HCT116 (cell line): ENCODE data around the gene PLD1. TPM values are rescaled to one million over a fixed set of nuclear protein-coding genes. Genes with fewer than 3 reads are reported as not detected.

Experiments used
- ATAC-seq: fragments of 200-7000 bp; cut with Tn5 transposase; 2 replicates; pipeline ENCODE4 v1.9.1; 2020; ENCODE audit warnings: mild to moderate bottlenecking, moderate library complexity
- BruUV-seq: library from RNA; stranded (reverse); fragments of 400-500 nt; replicated peaks from 2 replicates; lab custom pipeline; 2021; lab: Mats Ljungman, UMichigan
- CTCF ChIA-PET: fragments of 300-600 bp; sonication (Branson Sonifier 250); formaldehyde crosslinking; loops from one replicate; lab custom pipeline; 2021; ENCODE audit warnings: antibody characterized with exemption; lab: Charles Lee
- POLR2A ChIA-PET: fragments of 300-600, 350-600 bp; sonication (Branson Sonifier 250); formaldehyde crosslinking; loops from one replicate; lab custom pipeline; 2021; ENCODE audit warnings: antibody characterized with exemption; lab: Charles Lee
- RAD21 ChIA-PET, 2 experiments: fragments of 300-600 bp; sonication (Branson Sonifier 250); formaldehyde crosslinking; loops; one replicate each; lab custom pipeline; 2023; ENCODE audit warnings: low total read pairs in 2 of 2; ENCODE audit not compliant: uncharacterized antibody in 2 of 2, unreplicated experiment in 2 of 2, low non-redundant PET in 1 of 2; lab: Charles Lee
- DNase-seq: peaks from one replicate; pipeline ENCODE4 v3.0.0-alpha.2; 2010; ENCODE audit warnings: low read depth, low spot score
- H2AFZ ChIP-seq: fragments of 200-600 bp; shearing (Covaris generic), sonication (generic); 2 replicates; pipeline ENCODE4 v1.6.1; 2017; ENCODE audit warnings: low read depth, mixed run types, mixed read lengths, antibody characterized with exemption, low read length; ENCODE audit not compliant: poor library complexity, severe bottlenecking
- H3K27ac ChIP-seq: 2 replicates; pipeline ENCODE4 v1.5.1; 2012; ENCODE audit warnings: low read depth, low read length
- H3K27me3 ChIP-seq: fragments of 200-600 bp; sonication (generic); 2 replicates; pipeline ENCODE4 v1.6.1; 2016; ENCODE audit warnings: mixed run types, low read length, mixed read lengths; ENCODE audit not compliant: insufficient read depth
- H3K36me3 ChIP-seq, 2 experiments: fragments of 200-500 bp in 1 of 2; fragments of 200-600 bp in 1 of 2; sonication (Bioruptor generic) in 1 of 2; sonication (generic) in 1 of 2; 2 replicates each; pipeline versions ENCODE4 v1.5.1 to v1.6.1; 2014 to 2016; ENCODE audit warnings: low read length in 2 of 2, inconsistent platforms in 1 of 2, mixed read lengths in 1 of 2, mixed run types in 1 of 2; ENCODE audit not compliant: insufficient read depth in 2 of 2, control insufficient read depth in 1 of 2
- H3K4me1 ChIP-seq, 2 experiments: fragments of 200-600 bp in 1 of 2; sonication (generic) in 1 of 2; 2 replicates each; pipeline versions ENCODE4 v1.5.1 to v1.6.1; 2012 to 2017; ENCODE audit warnings: low read length in 2 of 2, inconsistent platforms in 1 of 2, mild to moderate bottlenecking in 1 of 2, mixed read lengths in 1 of 2, mixed run types in 1 of 2, moderate library complexity in 1 of 2; ENCODE audit not compliant: insufficient read depth in 2 of 2, control insufficient read depth in 1 of 2
- H3K4me2 ChIP-seq: fragments of 200-600 bp; sonication (generic); 2 replicates; pipeline ENCODE4 v1.6.1; 2017; ENCODE audit warnings: mixed run types, low read length, mixed read lengths
- H3K4me3 ChIP-seq, 2 experiments: fragments of 200-600 bp in 1 of 2; sonication (generic) in 1 of 2; replicated peaks in 1 of 2; 2 replicates each; pipeline ENCODE4 v1.5.1; 2011 to 2016; ENCODE audit warnings: low read length in 2 of 2, control low read depth in 1 of 2, low read depth in 1 of 2, mild to moderate bottlenecking in 1 of 2, mixed read lengths in 1 of 2, mixed run types in 1 of 2
- H3K79me2 ChIP-seq: fragments of 200-600 bp; sonication (generic); 2 replicates; pipeline ENCODE4 v1.6.1; 2017; ENCODE audit warnings: mild to moderate bottlenecking, mixed run types, low read length, moderate library complexity, mixed read lengths; ENCODE audit not compliant: insufficient read depth
- H3K9ac ChIP-seq: fragments of 200-600 bp; sonication (generic); 2 replicates; pipeline ENCODE4 v1.6.1; 2016; ENCODE audit warnings: low read length, mixed read lengths
- H3K9me2 ChIP-seq: fragments of 200-600 bp; sonication (generic), shearing (Covaris generic); 2 replicates; pipeline ENCODE4 v1.6.1; 2017; ENCODE audit warnings: mixed run types, mild to moderate bottlenecking, moderate library complexity; ENCODE audit not compliant: insufficient read depth
- H3K9me3 ChIP-seq, 2 experiments: fragments of 200-500 bp in 1 of 2; fragments of 200-600 bp in 1 of 2; sonication (Bioruptor generic) in 1 of 2; sonication (generic) in 1 of 2; 2 replicates each; pipeline ENCODE4 v1.6.1; 2014 to 2017; ENCODE audit warnings: low read length in 2 of 2, mixed read lengths in 2 of 2, inconsistent platforms in 1 of 2, low read depth in 1 of 2, mild to moderate bottlenecking in 1 of 2, mixed run types in 1 of 2, moderate library complexity in 1 of 2; ENCODE audit not compliant: control insufficient read depth in 1 of 2, insufficient read depth in 1 of 2
- H4K20me1 ChIP-seq: fragments of 200-600 bp; sonication (generic), shearing (Covaris generic); 2 replicates; pipeline ENCODE4 v1.6.1; 2017; ENCODE audit warnings: mixed run types, mild to moderate bottlenecking, moderate library complexity; ENCODE audit not compliant: insufficient read depth
- ATF3 ChIP-seq: IDR thresholded peaks from 2 replicates; pipeline ENCODE4 v1.6.1; 2012
- CBX3 ChIP-seq: IDR thresholded peaks from 2 replicates; pipeline ENCODE4 v1.6.1; 2012; ENCODE audit warnings: low read depth
- CEBPB ChIP-seq: IDR thresholded peaks from 2 replicates; pipeline ENCODE4 v1.6.1; 2012; ENCODE audit warnings: low read depth
- CTCF ChIP-seq, 3 experiments: fragments of 200-600 bp in 1 of 3; sonication (generic) in 1 of 3; IDR thresholded peaks in 2 of 3; conservative IDR thresholded peaks in 1 of 3; 2 replicates each; pipeline ENCODE4 v1.5.1; 2012 to 2017; ENCODE audit warnings: low read depth in 2 of 3, low read length in 2 of 3, antibody characterized with exemption in 1 of 3, borderline replicate concordance in 1 of 3, control low read depth in 1 of 3, mild to moderate bottlenecking in 1 of 3, mixed read lengths in 1 of 3, mixed run types in 1 of 3, moderate library complexity in 1 of 3; ENCODE audit not compliant: insufficient read depth in 1 of 3
- EZH2 ChIP-seq: fragments of 200-600 bp; sonication (generic); IDR thresholded peaks from 2 replicates; pipeline ENCODE4 v1.6.1; 2017; ENCODE audit warnings: antibody characterized with exemption, mixed run types
- EZH2phosphoT487 ChIP-seq: fragments of 200-600 bp; IDR thresholded peaks from 2 replicates; pipeline ENCODE4 v1.6.1; 2018; ENCODE audit warnings: antibody characterized with exemption, borderline replicate concordance
- FOSL1 ChIP-seq: IDR thresholded peaks from 2 replicates; pipeline ENCODE4 v1.6.1; 2012; ENCODE audit warnings: low read depth
- MAX ChIP-seq: IDR thresholded peaks from 2 replicates; pipeline ENCODE4 v1.6.1; 2012
- POLR2A ChIP-seq: IDR thresholded peaks from 2 replicates; pipeline ENCODE4 v1.7.0; 2011; ENCODE audit warnings: borderline replicate concordance; ENCODE audit not compliant: insufficient read depth, insufficient read length; ENCODE audit errors: extremely low read depth
- POLR2AphosphoS5 ChIP-seq: IDR thresholded peaks from 2 replicates; pipeline ENCODE4 v1.6.1; 2011; ENCODE audit warnings: mild to moderate bottlenecking, low read depth, low read length, moderate library complexity
- RAD21 ChIP-seq: IDR thresholded peaks from 2 replicates; pipeline ENCODE4 v1.6.1; 2012; ENCODE audit warnings: low read depth, mild to moderate bottlenecking
- REST ChIP-seq: IDR thresholded peaks from 2 replicates; pipeline ENCODE4 v1.6.1; 2012; ENCODE audit warnings: low read depth
- SIN3A ChIP-seq: IDR thresholded peaks from 2 replicates; pipeline ENCODE4 v1.6.1; 2012; ENCODE audit warnings: low read depth
- SRF ChIP-seq: IDR thresholded peaks from 2 replicates; pipeline ENCODE4 v1.6.1; 2012; ENCODE audit warnings: low read depth
- YY1 ChIP-seq: IDR thresholded peaks from 2 replicates; pipeline ENCODE4 v1.6.1; 2011; ENCODE audit warnings: low read length, low read depth, moderate library complexity, mild to moderate bottlenecking; ENCODE audit not compliant: insufficient replicate concordance; ENCODE audit errors: extremely low read depth
- ZBTB33 ChIP-seq: IDR thresholded peaks from 2 replicates; pipeline ENCODE4 v1.6.1; 2011; ENCODE audit warnings: mild to moderate bottlenecking, low read length, moderate library complexity; ENCODE audit not compliant: insufficient replicate concordance; ENCODE audit errors: extremely low read depth
- ZFX ChIP-seq: fragments of 450-650 bp; IDR thresholded peaks from 2 replicates; pipeline ENCODE4 v1.6.1; 2017
- ZNF274 ChIP-seq: fragments of 200-500 bp; sonication (Bioruptor generic); IDR thresholded peaks from 2 replicates; pipeline ENCODE4 v1.6.1; 2014; ENCODE audit warnings: mild to moderate bottlenecking, low read depth, low read length, inconsistent platforms
- intact Hi-C: fragments of 100-400 bp; cut with micrococcal nuclease; formaldehyde crosslinking; loops from 2 replicates; pipeline ENCODE4 v1.10.0; 2022
- total RNA-seq: library from RNA; stranded (reverse); gene quantifications from one replicate; pipeline ENCODE4 v1.2.1, GENCODE V29; 2021; ENCODE audit not compliant: unreplicated experiment

Gene PLD1
- total RNA-seq, 1 experiment from 2014 or later = 8.4 TPM

GRCh38 chr3:171715155-171715554, 95.1 kb downstream of the PLD1 start:
- Histone ChIP-seq H3K9me3 (peaks cover 0 to 6% of the 10 kb centered on the region in 2 experiments; a peak in 1 of 4 replicates), H3K4me3 (no peak overlapping the region), H4K20me1 (no peaks in the 10 kb centered on the region), H3K79me2 (no peaks in the 10 kb centered on the region), H3K27ac (no peak overlapping the region), H3K9me2 (no peaks in the 10 kb centered on the region), H3K9ac (no peak overlapping the region), H3K4me2 (no peak overlapping the region), H3K4me1 (no peaks in the 10 kb centered on the region; a peak in 1 of 4 replicates), H3K27me3 (no peaks in the 10 kb centered on the region), H2AFZ (no peak overlapping the region), H3K36me3 (no peaks in the 10 kb centered on the region)
- intact Hi-C loops = no loop called here
- no peak for TF ChIP-seq CBX3
- TF ChIP-seq CEBPB = no peak
- no peak for TF ChIP-seq ZFX
- no peak for TF ChIP-seq SRF
- TF ChIP-seq CTCF (IDR thresholded peaks at IDR 0.05 in 2 of 3, conservative IDR thresholded peaks at IDR 0.05 in 1 of 3; ENCODE audit: borderline replicate concordance in 1 of 3, insufficient read depth in 1 of 3, low read depth in 2 of 3, low read length in 2 of 3) = no peak
- no peak for TF ChIP-seq EZH2
- no peak for TF ChIP-seq REST
- TF ChIP-seq ZNF274 = no peak
- TF ChIP-seq POLR2A = no peak
- no peak for TF ChIP-seq EZH2phosphoT487
- no peak for TF ChIP-seq ATF3
- no peak for TF ChIP-seq YY1
- TF ChIP-seq SIN3A = no peak
- no peak for TF ChIP-seq MAX
- TF ChIP-seq POLR2AphosphoS5 = no peak
- TF ChIP-seq RAD21 = no peak
- TF ChIP-seq ZBTB33 = no peak
- TF ChIP-seq FOSL1 = no peak
- DNase-seq (no peak), ATAC-seq (no peak)
- POLR2A ChIA-PET = no interaction called here
- CTCF ChIA-PET = no interaction called here
- BruUV-seq = no TSS peak
- RAD21 ChIA-PET = no interaction called here
